ENCODE measurements around the gene CFAP68. TPM values are rescaled to one million over a fixed set of nuclear protein-coding genes. Genes with fewer than 3 reads are reported as not detected.

The CFAP68 gene
- total RNA-seq, 1 experiment from 2014 or later: 49.6 TPM

GRCh38 chr11:111855506-111855905 lies 23.8 kb upstream of the CFAP68 start:
- no peak overlapping the region for H3K9ac ChIP-seq (ENCODE audit: low read length)
- no peak overlapping the region for H3K27ac ChIP-seq (ENCODE audit: low read depth, low read length)
- no peak overlapping the region for H2AFZ ChIP-seq (ENCODE audit: low read depth, low read length, poor library complexity, severe bottlenecking)
- H3K9me2 ChIP-seq (ENCODE audit: insufficient read depth): no peaks in the 10 kb centered on the region
- BruUV-seq (replicated peaks): no TSS peak
- TF ChIP-seq ELF1 (IDR thresholded peaks at IDR 0.05; ENCODE audit: borderline replicate concordance, low read depth): no peak
- TF ChIP-seq TCF7L2 (IDR thresholded peaks at IDR 0.05; ENCODE audit: borderline replicate concordance, extremely low read depth, insufficient read depth, insufficient read length): no peak
- no peak for TF ChIP-seq EZH2 (IDR thresholded peaks at IDR 0.05)
- no peak for TF ChIP-seq EZH2phosphoT487 (IDR thresholded peaks at IDR 0.05; ENCODE audit: borderline replicate concordance)
- TF ChIP-seq SIN3A (IDR thresholded peaks at IDR 0.05; ENCODE audit: low read depth): no peak
- TF ChIP-seq POLR2A (IDR thresholded peaks at IDR 0.05; ENCODE audit: borderline replicate concordance, extremely low read depth, insufficient read depth, insufficient read length): no peak
- TF ChIP-seq CBX3 (IDR thresholded peaks at IDR 0.05; ENCODE audit: low read depth): no peak
- TF ChIP-seq ATF3 (IDR thresholded peaks at IDR 0.05): no peak
- no peak for TF ChIP-seq FOSL1 (IDR thresholded peaks at IDR 0.05; ENCODE audit: low read depth)
- ATAC-seq: no peak
- RAD21 ChIA-PET (ENCODE audit: low non-redundant PET in 1 of 2, low total read pairs in 2 of 2, uncharacterized antibody in 2 of 2, unreplicated experiment in 2 of 2): no interaction called here
- CTCF ChIA-PET: no interaction called here
- H3K36me3 ChIP-seq (ENCODE audit: control insufficient read depth in 1 of 2, insufficient read depth in 2 of 2, low read length in 2 of 2): peaks cover 7 to 17% of the 10 kb centered on the region in 2 experiments; a peak in 3 of 4 replicates
- H3K4me1 ChIP-seq (ENCODE audit: control insufficient read depth in 1 of 2, insufficient read depth in 2 of 2, low read length in 2 of 2): no peaks in the 10 kb centered on the region
- no peak overlapping the region for H3K4me2 ChIP-seq (ENCODE audit: low read length)
- no peak overlapping the region for H3K4me3 ChIP-seq (replicated peaks in 1 of 2; ENCODE audit: low read depth in 1 of 2, low read length in 2 of 2)
- DNase-seq (ENCODE audit: low read depth, low spot score): no peak
- intact Hi-C loops (cut with micrococcal nuclease): no loop called here
- no peaks in the 10 kb centered on the region for H3K9me3 ChIP-seq (ENCODE audit: control insufficient read depth in 1 of 2, insufficient read depth in 1 of 2, low read depth in 1 of 2, low read length in 2 of 2)
- H3K27me3 ChIP-seq (ENCODE audit: insufficient read depth, low read length): no peaks in the 10 kb centered on the region
- H4K20me1 ChIP-seq (ENCODE audit: insufficient read depth): no peaks in the 10 kb centered on the region
- POLR2A ChIA-PET: no interaction called here
- H3K79me2 ChIP-seq (ENCODE audit: insufficient read depth, low read length): no peaks in the 10 kb centered on the region

- H3K9me3 ChIP-seq (ENCODE audit: control insufficient read depth in 1 of 2, insufficient read depth in 1 of 2, low read depth in 1 of 2, low read length in 2 of 2): no peaks in the 10 kb centered on the region
- peaks cover 9 to 19% of the 10 kb centered on the region in 2 experiments; a peak in 3 of 4 replicates for H3K36me3 ChIP-seq (ENCODE audit: control insufficient read depth in 1 of 2, insufficient read depth in 2 of 2, low read length in 2 of 2)
- POLR2A ChIA-PET: no interaction called here
- H3K9ac ChIP-seq (ENCODE audit: low read length): no peak overlapping the region
- no peaks in the 10 kb centered on the region for H3K9me2 ChIP-seq (ENCODE audit: insufficient read depth)
- BruUV-seq (replicated peaks): no TSS peak
- no peak overlapping the region for H3K27ac ChIP-seq (ENCODE audit: low read depth, low read length)
- H3K4me3 ChIP-seq (replicated peaks in 1 of 2; ENCODE audit: low read depth in 1 of 2, low read length in 2 of 2): no peak overlapping the region
- intact Hi-C loops (cut with micrococcal nuclease): no loop called here
- no peak overlapping the region for H3K4me2 ChIP-seq (ENCODE audit: low read length)
- RAD21 ChIA-PET (ENCODE audit: low non-redundant PET in 1 of 2, low total read pairs in 2 of 2, uncharacterized antibody in 2 of 2, unreplicated experiment in 2 of 2): no interaction called here
- CTCF ChIA-PET: no interaction called here
- no peaks in the 10 kb centered on the region for H3K79me2 ChIP-seq (ENCODE audit: insufficient read depth, low read length)
- ATAC-seq: no peak
- no peaks in the 10 kb centered on the region for H4K20me1 ChIP-seq (ENCODE audit: insufficient read depth)
- H2AFZ ChIP-seq (ENCODE audit: low read depth, low read length, poor library complexity, severe bottlenecking): no peak overlapping the region
- no peaks in the 10 kb centered on the region for H3K4me1 ChIP-seq (ENCODE audit: control insufficient read depth in 1 of 2, insufficient read depth in 2 of 2, low read length in 2 of 2)
- no peaks in the 10 kb centered on the region for H3K27me3 ChIP-seq (ENCODE audit: insufficient read depth, low read length)
- DNase-seq (ENCODE audit: low read depth, low spot score): no peak
- TF ChIP-seq SRF (IDR thresholded peaks at IDR 0.05; ENCODE audit: low read depth) (no peak), TCF7L2 (IDR thresholded peaks at IDR 0.05; ENCODE audit: borderline replicate concordance, extremely low read depth, insufficient read depth, insufficient read length) (no peak), CEBPB (IDR thresholded peaks at IDR 0.05; ENCODE audit: low read depth) (no peak), REST (IDR thresholded peaks at IDR 0.05; ENCODE audit: low read depth) (no peak), CTCF (IDR thresholded peaks at IDR 0.05 in 2 of 3, conservative IDR thresholded peaks at IDR 0.05 in 1 of 3; ENCODE audit: borderline replicate concordance in 1 of 3, insufficient read depth in 1 of 3, low read depth in 2 of 3, low read length in 2 of 3) (no peak), YY1 (IDR thresholded peaks at IDR 0.05; ENCODE audit: extremely low read depth, insufficient replicate concordance, low read depth, low read length) (no peak), SIN3A (IDR thresholded peaks at IDR 0.05; ENCODE audit: low read depth) (no peak), SP1 (IDR thresholded peaks at IDR 0.05; ENCODE audit: low read depth) (no peak), EGR1 (IDR thresholded peaks at IDR 0.05; ENCODE audit: low read depth) (no peak), ZFX (IDR thresholded peaks at IDR 0.05) (no peak), RAD21 (IDR thresholded peaks at IDR 0.05; ENCODE audit: low read depth) (no peak)
These were observed 19.1 kb upstream of the CFAP68 start for GRCh38 chr11:111860257-111860656.
